ENCODE data around the gene PTPRH.
A peak's percentile ranks its signal among the peaks of the same experiment; 100 is the strongest.
"Not testable (repeated sequence)": the region's sequence is repeated elsewhere in the genome, so short reads cannot be mapped to it uniquely, and the experiment has no call there.

PTPRH gene

GRCh38 chr19:55227241-55228014, 18.1 kb upstream of the PTPRH start:
- FAIRE-seq (no peak), DNase-seq (ENCODE audit: extremely low spot score, insufficient read length, low read depth) (no peak)

- no peak for FAIRE-seq
Measured at GRCh38 chr19:55226788-55227187, 17.5 kb upstream of the PTPRH start.

GRCh38 chr19:55226273-55226672, 17.0 kb upstream of the PTPRH start:
- no peak for FAIRE-seq

More at GRCh38 chr19:55226788-55227187, 17.5 kb upstream of the PTPRH start:
- DNase-seq (ENCODE audit: extremely low spot score, insufficient read length, low read depth) = no peak

GRCh38 chr19:55225415-55225958, 16.2 kb upstream of the PTPRH start:
- DNase-seq (ENCODE audit: extremely low spot score, insufficient read length, low read depth) = no peak
- FAIRE-seq = no peak

More at GRCh38 chr19:55226273-55226672, 17.0 kb upstream of the PTPRH start:
- no peak for DNase-seq (ENCODE audit: extremely low spot score, insufficient read length, low read depth)

- DNase-seq (ENCODE audit: extremely low spot score, insufficient read length, low read depth); FAIRE-seq: not testable (repeated sequence)
Measured at GRCh38 chr19:55224679-55225414, 15.5 kb upstream of the PTPRH start.

- DNase-seq (ENCODE audit: extremely low spot score, insufficient read length, low read depth) (no peak), FAIRE-seq (no peak)
Measured at GRCh38 chr19:55224038-55224665, 14.9 kb upstream of the PTPRH start.

GRCh38 chr19:55223291-55224037, 14.2 kb upstream of the PTPRH start:
- FAIRE-seq = no peak
- DNase-seq (ENCODE audit: extremely low spot score, insufficient read length, low read depth) = no peak

GRCh38 chr19:55220525-55220924, 11.2 kb upstream of the PTPRH start:
- FAIRE-seq = no peak
- no peak for DNase-seq (ENCODE audit: extremely low spot score, insufficient read length, low read depth)

- DNase-seq (ENCODE audit: extremely low spot score, insufficient read length, low read depth) (peak; percentile 26), FAIRE-seq (no peak)
Measured at GRCh38 chr19:55216461-55217198, 7.3 kb upstream of the PTPRH start.

- no peak for DNase-seq (ENCODE audit: extremely low spot score, insufficient read length, low read depth)
- no peak for FAIRE-seq
Measured at GRCh38 chr19:55213547-55213946, 4.2 kb upstream of the PTPRH start.

GRCh38 chr19:55212447-55212846, 3.1 kb upstream of the PTPRH start:
- DNase-seq (ENCODE audit: extremely low spot score, insufficient read length, low read depth) (no peak), FAIRE-seq (peak; percentile 24)

- FAIRE-seq = no peak
- no peak for DNase-seq (ENCODE audit: extremely low spot score, insufficient read length, low read depth)
Measured at GRCh38 chr19:55209693-55210472, 582 bp upstream of the PTPRH start.

- no peak for DNase-seq (ENCODE audit: extremely low spot score, insufficient read length, low read depth)
- FAIRE-seq = no peak
Measured at GRCh38 chr19:55206664-55207500, 2.4 kb downstream of the PTPRH start.

GRCh38 chr19:55202199-55202598, 7.1 kb downstream of the PTPRH start:
- not testable (repeated sequence) for DNase-seq (ENCODE audit: extremely low spot score, insufficient read length, low read depth); FAIRE-seq

GRCh38 chr19:55199620-55200204, 9.6 kb downstream of the PTPRH start:
- DNase-seq (ENCODE audit: extremely low spot score, insufficient read length, low read depth) = no peak
- no peak for FAIRE-seq

- DNase-seq (ENCODE audit: extremely low spot score, insufficient read length, low read depth) (no peak), FAIRE-seq (no peak)
Measured at GRCh38 chr19:55198651-55199050, 10.7 kb downstream of the PTPRH start.

GRCh38 chr19:55197528-55197927, 11.8 kb downstream of the PTPRH start:
- FAIRE-seq (no peak), DNase-seq (ENCODE audit: extremely low spot score, insufficient read length, low read depth) (no peak)
